HEK293 (cell line): ENCODE data around the gene AP1B1.

Source experiments
- BCL11A ChIP-seq: fragments of 450-650 bp; formaldehyde crosslinking; IDR thresholded peaks from 2 replicates; pipeline ENCODE4 v1.5.1; 2016; ENCODE audit warnings: low read depth, missing biosample characterization, missing genetic modification characterization
- TCF7L2 ChIP-seq: IDR thresholded peaks from 2 replicates; pipeline ENCODE4 v1.6.1; 2011; ENCODE audit warnings: low read depth, mild to moderate bottlenecking, inconsistent platforms, low read length, moderate library complexity, borderline replicate concordance
- ZNF354C ChIP-seq: fragments of 450-650 bp; formaldehyde crosslinking; IDR thresholded peaks from 2 replicates; pipeline ENCODE4 v1.5.1; 2016; ENCODE audit warnings: missing biosample characterization, missing genetic modification characterization, low read depth, borderline replicate concordance
- ZNF670 ChIP-seq: fragments of 450-650 bp; formaldehyde crosslinking; IDR thresholded peaks from 2 replicates; pipeline ENCODE4 v1.5.1; 2016; ENCODE audit warnings: missing biosample characterization, missing genetic modification characterization, low read depth

- TF ChIP-seq ZNF354C: no peak
- no peak for TF ChIP-seq ZNF670 (tag by site-specific recombination)
- TF ChIP-seq TCF7L2: no peak
- TF ChIP-seq BCL11A (tag by site-specific recombination): no peak
These were observed 86.5 kb downstream of the AP1B1 start for GRCh38 chr22:29301716-29302401.
